ENCODE measurements around the gene MAP4K5.

DNA sequence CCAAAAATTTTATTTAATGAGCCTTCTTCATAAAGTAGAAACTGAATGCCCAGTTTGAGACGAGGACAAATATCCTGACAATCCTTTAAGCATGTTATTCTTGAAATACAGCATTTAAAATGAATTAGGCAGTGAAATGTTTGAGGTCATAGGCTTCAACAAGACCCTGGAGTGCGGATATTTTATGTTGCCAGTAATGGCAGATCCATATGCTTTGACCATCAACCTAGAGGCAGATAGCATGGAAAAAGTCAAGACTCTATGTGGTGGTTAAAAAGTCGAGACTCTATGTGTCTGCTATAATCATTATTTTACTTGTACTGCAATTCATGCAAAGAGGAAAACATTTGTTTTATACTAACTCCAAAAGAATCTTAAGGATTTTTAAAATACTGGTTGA lies 2.0 kb upstream of the MAP4K5 start:
- TF ChIP-seq, protein P1, sequence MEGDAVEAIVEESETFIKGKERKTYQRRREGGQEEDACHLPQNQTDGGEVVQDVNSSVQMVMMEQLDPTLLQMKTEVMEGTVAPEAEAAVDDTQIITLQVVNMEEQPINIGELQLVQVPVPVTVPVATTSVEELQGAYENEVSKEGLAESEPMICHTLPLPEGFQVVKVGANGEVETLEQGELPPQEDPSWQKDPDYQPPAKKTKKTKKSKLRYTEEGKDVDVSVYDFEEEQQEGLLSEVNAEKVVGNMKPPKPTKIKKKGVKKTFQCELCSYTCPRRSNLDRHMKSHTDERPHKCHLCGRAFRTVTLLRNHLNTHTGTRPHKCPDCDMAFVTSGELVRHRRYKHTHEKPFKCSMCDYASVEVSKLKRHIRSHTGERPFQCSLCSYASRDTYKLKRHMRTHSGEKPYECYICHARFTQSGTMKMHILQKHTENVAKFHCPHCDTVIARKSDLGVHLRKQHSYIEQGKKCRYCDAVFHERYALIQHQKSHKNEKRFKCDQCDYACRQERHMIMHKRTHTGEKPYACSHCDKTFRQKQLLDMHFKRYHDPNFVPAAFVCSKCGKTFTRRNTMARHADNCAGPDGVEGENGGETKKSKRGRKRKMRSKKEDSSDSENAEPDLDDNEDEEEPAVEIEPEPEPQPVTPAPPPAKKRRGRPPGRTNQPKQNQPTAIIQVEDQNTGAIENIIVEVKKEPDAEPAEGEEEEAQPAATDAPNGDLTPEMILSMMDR (IDR thresholded peaks at IDR 0.05): no peak
- no peak for TF ChIP-seq POLR2A (IDR thresholded peaks at IDR 0.05)
